SJSA1 (cell line): ENCODE results near the gene TAS2R7. TPM values are rescaled to one million over a fixed set of nuclear protein-coding genes. Genes with fewer than 3 reads are reported as not detected.
"Not testable (repeated sequence)": the region's sequence is repeated elsewhere in the genome, so short reads cannot be mapped to it uniquely, and the experiment has no call there.

ENCODE experiments used
- DNase-seq, 2 experiments: peaks; one replicate each; pipeline ENCODE4 v3.0.0-alpha.2; 2015 to 2020; ENCODE audit warnings: low spot score in 2 of 2, low read depth in 1 of 2
- H3K27ac ChIP-seq: fragments of 250-450 bp; sonication (Bioruptor Pico); 2 replicates; pipeline ENCODE4 v1.5.1; 2020; ENCODE audit warnings: mild to moderate bottlenecking, moderate library complexity
- H3K27me3 ChIP-seq: fragments of 250-450 bp; sonication (Bioruptor Pico); replicated peaks from 2 replicates; pipeline ENCODE4 v1.5.1; 2020; ENCODE audit warnings: mild to moderate bottlenecking, moderate library complexity
- H3K36me3 ChIP-seq: fragments of 250-450 bp; sonication (Bioruptor Pico); 2 replicates; pipeline ENCODE4 v1.5.1; 2020; ENCODE audit warnings: mild to moderate bottlenecking
- H3K4me1 ChIP-seq: fragments of 250-450 bp; sonication (Bioruptor Pico); replicated peaks from 2 replicates; pipeline ENCODE4 v1.6.1; 2021; ENCODE audit warnings: mild to moderate bottlenecking
- H3K4me3 ChIP-seq: fragments of 250-450 bp; sonication (Bioruptor Pico); 2 replicates; pipeline ENCODE4 v1.5.1; 2020; ENCODE audit warnings: mild to moderate bottlenecking
- H3K9me3 ChIP-seq: fragments of 250-450 bp; sonication (Bioruptor Pico); replicated peaks from 2 replicates; pipeline ENCODE4 v1.5.1; 2020; ENCODE audit warnings: mild to moderate bottlenecking
- total RNA-seq: library from RNA; depleted of rRNA; stranded (reverse); fragments of >200 nt; shearing (Covaris generic); gene quantifications from 2 replicates; pipeline ENCODE4 v1.2.3, GENCODE V29; 2014; rRNA removed

Gene TAS2R7
- total RNA-seq, 1 experiment from 2014 or later = not detected

DNA sequence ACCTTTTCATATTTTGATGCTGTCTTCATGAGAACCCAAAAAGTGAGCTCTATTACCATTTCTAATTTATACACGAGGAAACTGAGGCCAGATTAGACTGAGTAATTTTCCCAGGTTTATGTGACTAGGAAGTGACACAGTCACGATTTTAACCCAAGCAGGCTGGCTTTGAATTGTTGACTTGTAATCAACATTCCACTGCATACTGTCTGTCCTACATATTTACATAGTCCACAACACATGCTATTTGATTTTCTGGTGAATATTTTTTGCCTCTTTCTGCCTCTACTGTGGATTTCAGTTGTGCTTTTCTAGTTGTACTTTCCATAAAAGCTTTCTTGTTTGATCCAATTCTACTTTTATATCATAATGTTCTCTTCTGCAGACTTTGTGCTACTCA is 8.2 kb downstream of the TAS2R7 start:
- 0 out of 2 replicates have a peak, but pooled peaks cover 3% of the 10 kb centered on the region for H3K27me3 ChIP-seq
- H3K4me3 ChIP-seq = no peak overlapping the region
- H3K9me3 ChIP-seq = no peaks in the 10 kb centered on the region
- no peak for DNase-seq
- no peaks in the 10 kb centered on the region for H3K4me1 ChIP-seq
- no peak overlapping the region for H3K27ac ChIP-seq
- H3K36me3 ChIP-seq = no peaks in the 10 kb centered on the region

- H3K9me3 ChIP-seq, H3K27me3 ChIP-seq, H3K4me1 ChIP-seq, DNase-seq, H3K36me3 ChIP-seq, H3K4me3 ChIP-seq, H3K27ac ChIP-seq: not testable (repeated sequence)
Observed at GRCh38 chr12:10791769-10792168, 10.7 kb downstream of the TAS2R7 start.

- no peaks in the 10 kb centered on the region for H3K4me1 ChIP-seq
- H3K36me3 ChIP-seq = no peaks in the 10 kb centered on the region
- H3K9me3 ChIP-seq = no peaks in the 10 kb centered on the region
- H3K27ac ChIP-seq = no peak overlapping the region
- DNase-seq = no peak
- no peak overlapping the region for H3K4me3 ChIP-seq
- peaks cover 13% of the 10 kb centered on the region for H3K27me3 ChIP-seq
Observed at GRCh38 chr12:10783252-10783651, 19.2 kb downstream of the TAS2R7 start.

DNA sequence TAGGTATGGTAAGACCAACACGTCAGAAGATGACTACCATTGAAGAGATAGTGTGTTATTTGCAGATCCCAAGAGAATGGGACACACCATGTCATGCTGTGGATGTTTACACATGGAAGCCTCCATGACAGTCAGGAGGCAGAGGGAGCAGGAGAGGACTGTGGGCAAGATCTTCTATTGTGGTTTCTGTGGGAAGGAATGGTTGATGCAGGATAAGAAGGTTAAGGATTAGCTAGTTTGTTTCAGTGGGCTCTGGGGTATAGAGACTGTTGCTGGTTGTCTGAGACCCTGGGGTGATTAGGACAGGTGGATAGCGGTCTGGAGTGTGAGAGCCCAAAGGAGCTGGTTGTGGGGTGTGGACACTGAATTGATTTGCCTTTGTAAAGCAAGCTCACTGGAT is 23.3 kb downstream of the TAS2R7 start:
- no peaks in the 10 kb centered on the region for H3K36me3 ChIP-seq
- DNase-seq = no peak
- H3K27ac ChIP-seq = no peak overlapping the region
- H3K4me3 ChIP-seq = no peak overlapping the region
- no peaks in the 10 kb centered on the region for H3K4me1 ChIP-seq
- peaks cover 16% of the 10 kb centered on the region for H3K27me3 ChIP-seq
- H3K9me3 ChIP-seq = no peaks in the 10 kb centered on the region

DNA sequence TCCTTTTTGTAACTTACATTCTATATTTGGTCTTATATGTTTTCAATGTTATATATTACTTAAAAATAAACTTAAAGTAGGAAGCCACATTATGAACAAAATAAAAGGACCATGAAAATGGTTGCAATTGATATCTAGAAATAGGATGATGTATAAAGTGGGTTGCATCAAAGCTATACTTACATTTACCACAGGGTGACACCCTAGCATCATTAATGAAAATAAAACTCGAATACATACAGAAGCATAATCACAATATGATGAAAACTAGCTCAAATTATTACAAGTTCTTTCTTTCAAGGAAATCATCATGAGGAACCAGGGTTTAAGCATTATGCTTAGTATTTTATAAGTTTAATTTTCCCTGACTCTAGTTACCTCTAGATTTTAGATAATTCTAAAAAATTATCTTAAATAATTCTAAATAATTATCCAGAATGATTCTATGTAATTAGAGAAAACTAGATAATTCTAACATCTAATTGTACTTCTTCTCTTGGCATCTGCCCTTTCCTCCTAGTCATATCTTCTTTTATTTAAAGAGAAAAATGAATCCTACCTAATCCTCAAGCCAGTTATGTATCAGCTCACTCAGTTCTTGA is 31.2 kb downstream of the TAS2R7 start:
- Histone ChIP-seq H3K4me1 (no peaks in the 10 kb centered on the region), H3K36me3 (no peaks in the 10 kb centered on the region), H3K4me3 (no peak overlapping the region), H3K27me3 (peaks cover 36% of the 10 kb centered on the region), H3K9me3 (no peaks in the 10 kb centered on the region), H3K27ac (no peak overlapping the region)
- DNase-seq = no peak

DNA sequence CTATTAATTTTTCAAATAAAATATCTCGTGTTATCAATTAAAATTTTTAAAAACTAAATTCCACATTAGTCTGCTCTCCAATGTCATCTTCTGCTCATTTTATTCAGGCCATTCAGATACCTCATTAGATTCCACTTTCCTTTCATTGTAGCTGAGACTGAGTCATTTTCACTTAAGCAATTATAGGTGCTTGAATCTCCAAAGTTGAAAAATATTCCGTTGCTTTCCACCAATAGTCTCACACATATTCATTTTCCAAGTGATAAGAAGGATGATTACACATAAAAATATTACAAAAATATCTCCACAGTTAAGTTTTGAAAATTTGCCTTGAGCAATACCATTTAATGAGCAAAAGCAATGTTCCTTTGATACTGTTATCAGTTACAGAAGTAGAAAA is 42.8 kb downstream of the TAS2R7 start:
- Histone ChIP-seq H3K9me3 (peaks cover 5% of the 10 kb centered on the region; the same call in 1 of the 2 replicates), H3K27me3 (peaks cover 14% of the 10 kb centered on the region; the same call in 1 of the 2 replicates), H3K36me3 (no peaks in the 10 kb centered on the region), H3K4me3 (no peak overlapping the region), H3K4me1 (no peaks in the 10 kb centered on the region), H3K27ac (no peak overlapping the region)
- no peak for DNase-seq

- no peak for DNase-seq
- peaks cover 5% of the 10 kb centered on the region; the same call in 1 of the 2 replicates for H3K9me3 ChIP-seq
- peaks cover 10% of the 10 kb centered on the region; the same call in 1 of the 2 replicates for H3K27me3 ChIP-seq
- H3K27ac ChIP-seq = no peak overlapping the region
- no peak overlapping the region for H3K4me3 ChIP-seq
- H3K4me1 ChIP-seq = peaks cover 12% of the 10 kb centered on the region
- no peaks in the 10 kb centered on the region for H3K36me3 ChIP-seq
Observed at GRCh38 chr12:10756194-10756593, 46.2 kb downstream of the TAS2R7 start.

GRCh38 chr12:10753059-10753458 is 49.4 kb downstream of the TAS2R7 start:
- H3K9me3 ChIP-seq = peaks cover 5% of the 10 kb centered on the region; the same call in 1 of the 2 replicates
- H3K36me3 ChIP-seq = no peaks in the 10 kb centered on the region
- H3K27me3 ChIP-seq = 0 out of 2 replicates have a peak, but pooled peaks cover 4% of the 10 kb centered on the region
- H3K4me1 ChIP-seq = peaks cover 15% of the 10 kb centered on the region
- no peak overlapping the region for H3K27ac ChIP-seq
- H3K4me3 ChIP-seq = no peak overlapping the region
- DNase-seq = peak; percentile 50 to 58

Other genes with a start within 250 kb of the TAS2R7 start
- gene MAGOHB, start 189.0 kb downstream of the TAS2R7 start, total RNA-seq = 51.6 and 97.2 TPM in 2 replicates
- gene STYK1, start 128.6 kb downstream of the TAS2R7 start, total RNA-seq = 5.9 and 6.3 TPM in 2 replicates
- gene YBX3, start 79.3 kb downstream of the TAS2R7 start, total RNA-seq = 95.2 and 104 TPM in 2 replicates
- not detected in 2 replicates for gene TAS2R8, start 4.7 kb upstream of the TAS2R7 start, total RNA-seq
- not detected in 2 replicates for gene TAS2R9, start 7.5 kb upstream of the TAS2R7 start, total RNA-seq
- gene TAS2R10, start 23.7 kb upstream of the TAS2R7 start, total RNA-seq = 0.53 TPM in 1 of 2 replicates, not detected in the other
- gene PRR4, start 46.8 kb upstream of the TAS2R7 start, total RNA-seq = 1.6 TPM in 1 of 2 replicates, not detected in the other
- gene PRH1, start 81.6 kb upstream of the TAS2R7 start, total RNA-seq = 6.9 and 9.4 TPM in 2 replicates
- 0.13 and 1.2 TPM in 2 replicates for gene TAS2R13, start 106.9 kb upstream of the TAS2R7 start, total RNA-seq
- not detected in 2 replicates for gene PRH2, start 126.6 kb upstream of the TAS2R7 start, total RNA-seq
- gene TAS2R14, start 136.6 kb upstream of the TAS2R7 start, total RNA-seq = 1.3 and 2.9 TPM in 2 replicates
- 0.84 TPM in 1 of 2 replicates, not detected in the other for gene TAS2R50, start 184.3 kb upstream of the TAS2R7 start, total RNA-seq
- gene TAS2R20, start 195.7 kb upstream of the TAS2R7 start, total RNA-seq = 1.1 TPM in 1 of 2 replicates, not detected in the other
- 0.34 and 1.9 TPM in 2 replicates for gene TAS2R19, start 220.0 kb upstream of the TAS2R7 start, total RNA-seq
- gene TAS2R31, start 228.8 kb upstream of the TAS2R7 start, total RNA-seq = 1.5 TPM in 1 of 2 replicates, not detected in the other